Measurements from ENCODE around the gene LRIT1. TPM values are rescaled to one million over a fixed set of nuclear protein-coding genes. Genes with fewer than 3 reads are reported as not detected.

LRIT1 gene, protein sequence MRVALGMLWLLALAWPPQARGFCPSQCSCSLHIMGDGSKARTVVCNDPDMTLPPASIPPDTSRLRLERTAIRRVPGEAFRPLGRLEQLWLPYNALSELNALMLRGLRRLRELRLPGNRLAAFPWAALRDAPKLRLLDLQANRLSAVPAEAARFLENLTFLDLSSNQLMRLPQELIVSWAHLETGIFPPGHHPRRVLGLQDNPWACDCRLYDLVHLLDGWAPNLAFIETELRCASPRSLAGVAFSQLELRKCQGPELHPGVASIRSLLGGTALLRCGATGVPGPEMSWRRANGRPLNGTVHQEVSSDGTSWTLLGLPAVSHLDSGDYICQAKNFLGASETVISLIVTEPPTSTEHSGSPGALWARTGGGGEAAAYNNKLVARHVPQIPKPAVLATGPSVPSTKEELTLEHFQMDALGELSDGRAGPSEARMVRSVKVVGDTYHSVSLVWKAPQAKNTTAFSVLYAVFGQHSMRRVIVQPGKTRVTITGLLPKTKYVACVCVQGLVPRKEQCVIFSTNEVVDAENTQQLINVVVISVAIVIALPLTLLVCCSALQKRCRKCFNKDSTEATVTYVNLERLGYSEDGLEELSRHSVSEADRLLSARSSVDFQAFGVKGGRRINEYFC
- total RNA-seq (2022; extraction: Qiagen RNA extraction), result not detected in 5 replicates

DNA sequence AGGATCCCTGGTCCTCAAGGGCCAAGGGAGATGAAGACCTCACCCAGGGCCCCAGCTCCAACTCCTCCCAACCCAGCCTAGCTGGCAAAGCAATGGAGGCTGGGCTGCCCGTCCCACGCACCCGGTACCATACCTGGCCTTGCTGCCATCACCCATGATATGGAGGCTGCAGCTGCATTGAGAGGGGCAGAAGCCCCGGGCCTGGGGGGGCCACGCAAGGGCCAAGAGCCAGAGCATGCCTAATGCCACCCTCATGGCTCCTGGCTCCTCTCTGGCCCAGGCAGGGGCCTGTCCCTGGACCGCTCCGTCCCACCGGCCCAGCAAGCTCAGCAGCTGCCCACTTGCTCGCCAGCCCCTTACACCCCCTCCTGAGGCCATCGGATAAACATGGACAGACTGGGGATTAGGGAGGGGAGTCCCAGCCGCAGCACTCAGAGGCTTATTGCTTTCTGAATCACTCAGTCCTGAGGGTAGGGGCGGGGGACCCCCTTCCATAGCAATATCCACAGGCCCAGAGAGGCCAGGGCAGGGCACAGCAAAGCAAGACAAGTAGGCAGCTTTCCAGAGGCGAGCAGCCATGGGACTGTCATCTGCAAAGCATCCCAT is at the start of gene LRIT1:
Gene LRIT1 (minus strand): TSS at position 362 of the 606 bp plus-strand sequence. CDS start 107 bp downstream, at position 255.

DNA sequence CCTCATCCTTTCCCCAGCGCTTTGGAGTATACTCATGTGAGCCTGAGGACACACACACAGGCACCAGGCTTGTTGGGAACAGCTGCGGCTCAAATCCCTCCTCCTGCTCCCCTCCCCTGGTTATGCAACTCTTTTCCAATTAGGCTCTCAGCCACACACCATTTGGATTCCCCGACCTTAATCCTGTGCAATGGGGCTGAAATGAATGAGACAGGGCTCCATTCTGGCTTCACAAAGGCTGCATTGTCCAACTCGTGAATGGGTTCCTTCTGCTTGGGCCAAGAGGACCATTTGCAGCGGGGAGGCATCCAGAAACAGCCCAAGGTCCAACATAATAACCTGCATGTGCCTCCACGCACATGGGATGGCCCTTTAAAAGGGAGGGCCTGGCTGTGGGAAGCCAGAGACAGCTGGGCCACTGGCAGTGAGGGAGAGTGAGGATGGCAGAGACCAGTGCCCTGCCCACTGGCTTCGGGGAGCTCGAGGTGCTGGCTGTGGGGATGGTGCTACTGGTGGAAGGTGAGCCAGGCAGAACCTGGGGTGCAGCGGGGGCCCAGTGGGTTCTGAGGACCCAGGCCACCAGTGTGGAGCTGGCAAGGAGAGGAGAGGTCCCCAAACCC is 3.4 kb upstream of the LRIT1 start, which contains the start of gene RGR:
Gene RGR (plus strand): TSS at position 403 of the 620 bp plus-strand sequence. CDS start 38 bp downstream, at position 441.

DNA sequence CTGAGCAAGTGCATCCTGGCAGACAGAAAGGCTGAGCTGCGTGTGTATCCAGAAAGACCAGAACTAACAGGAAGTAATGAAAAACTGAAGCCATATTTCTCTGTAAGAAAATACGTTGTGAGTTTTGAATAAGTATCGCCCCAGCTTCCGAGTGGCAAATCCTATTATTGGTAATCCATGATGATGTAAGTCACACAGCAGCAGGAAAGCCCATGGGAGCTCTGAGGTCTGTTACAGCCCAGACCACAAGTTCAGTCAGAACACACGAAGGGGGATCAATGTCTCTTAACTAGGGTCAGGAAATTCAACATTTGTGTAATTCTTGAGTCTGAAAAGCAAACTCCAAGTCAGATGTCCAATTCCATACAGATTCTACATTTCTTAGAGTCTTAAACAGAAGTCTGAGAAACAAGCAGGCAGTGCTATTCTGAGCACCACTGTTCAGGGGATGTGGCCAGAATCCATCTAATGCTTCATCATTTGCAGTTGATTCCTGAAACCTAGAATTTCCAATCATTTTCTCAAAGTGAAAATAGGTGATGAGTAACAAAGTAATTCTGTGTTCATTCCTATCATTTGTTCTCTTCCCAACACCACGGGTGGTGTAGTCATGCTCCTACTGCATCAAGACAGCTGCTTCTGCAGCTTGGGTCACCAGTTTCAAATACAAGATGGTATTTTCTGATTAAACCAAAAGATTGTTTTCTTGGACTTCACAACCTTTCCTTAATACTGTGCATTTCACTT is 15.7 kb downstream of the LRIT1 start, which contains the start of gene LRIT2:
Gene LRIT2 (minus strand): TSS at position 118 of the 747 bp plus-strand sequence. CDS start 24 bp downstream, at position 94.

DNA sequence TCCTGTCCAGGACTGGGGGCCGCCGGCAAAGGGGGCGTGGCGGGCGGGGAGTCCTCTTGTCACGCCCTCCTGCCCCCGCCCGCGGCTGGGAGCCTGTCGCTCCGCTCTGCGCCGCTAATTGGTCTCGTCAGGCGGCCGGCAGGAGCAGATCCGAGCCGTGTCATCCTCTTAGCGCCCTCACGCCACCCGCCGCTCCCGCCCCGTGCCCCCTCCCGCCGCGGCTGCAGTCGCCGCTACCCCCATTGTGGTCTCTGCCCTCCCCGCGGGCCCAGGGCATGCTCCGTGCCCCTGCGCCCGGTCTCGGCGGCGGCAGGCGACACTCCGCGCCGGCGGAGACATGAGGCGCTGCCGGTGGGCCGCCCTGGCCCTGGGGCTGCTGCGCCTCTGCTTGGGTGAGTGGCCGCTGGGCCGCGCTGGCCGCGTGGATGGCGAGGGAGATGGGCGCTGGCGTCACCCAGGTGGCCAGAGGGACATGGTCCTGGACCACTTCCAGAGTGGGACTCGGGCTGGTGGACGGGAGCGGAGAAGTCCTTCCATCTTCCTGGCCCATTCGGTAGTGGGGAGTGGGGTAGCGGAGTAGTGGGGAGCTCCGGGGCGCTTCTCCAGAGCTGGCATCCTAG is 46.8 kb downstream of the LRIT1 start, which contains the start of gene CDHR1:
Gene CDHR1 (plus strand): TSS at position 114 of the 620 bp plus-strand sequence. CDS start 224 bp downstream, at position 338.

Other genes with a start within 250 kb of the LRIT1 start
- gene GHITM, start 102.0 kb downstream of the LRIT1 start, total RNA-seq (2022; extraction: Qiagen RNA extraction), result 201 to 216 TPM (median 207 TPM) in 5 replicates
- gene GPR15LG, start 67.7 kb downstream of the LRIT1 start, total RNA-seq (2022; extraction: Qiagen RNA extraction), result not detected in 5 replicates
- gene CDHR1, start 47.0 kb downstream of the LRIT1 start, total RNA-seq (2022; extraction: Qiagen RNA extraction), result 0.05 to 0.19 TPM (median 0.13 TPM) in 4 of 5 replicates, not detected in the other
- not detected in 5 replicates for gene LRIT2, start 16.0 kb downstream of the LRIT1 start, total RNA-seq (2022; extraction: Qiagen RNA extraction)
- gene RGR, start 3.5 kb upstream of the LRIT1 start, total RNA-seq (2022; extraction: Qiagen RNA extraction), result not detected in 5 replicates
- gene CCSER2, start 87.0 kb upstream of the LRIT1 start, total RNA-seq (2022; extraction: Qiagen RNA extraction), result 8.5 to 12.1 TPM (median 10.4 TPM) in 5 replicates

Measured in A549 treated with CORT108297 at 1 μM for 4 hours (cell line).